WTC11 (cell line): ENCODE measurements around the gene FGF12.

Source experiments
- CTCF ChIP-seq: fragments of 200-600 bp; IDR thresholded peaks from 2 replicates; pipeline ENCODE4 v1.8.0; 2022; ENCODE audit warnings: antibody characterized with exemption
- HMGXB4 ChIP-seq: sonication (generic); formaldehyde crosslinking; IDR thresholded peaks from 2 replicates; pipeline ENCODE4 v1.8.1; 2023; ENCODE audit warnings: mild to moderate bottlenecking, moderate library complexity, missing genetic modification reagents
- JUN ChIP-seq: sonication (generic); formaldehyde crosslinking; IDR thresholded peaks from 2 replicates; pipeline ENCODE4 v1.8.0; 2023; ENCODE audit warnings: mild to moderate bottlenecking, missing genetic modification reagents
- NFYB ChIP-seq: sonication (generic); formaldehyde crosslinking; conservative IDR thresholded peaks from 2 replicates; pipeline ENCODE4 v1.8.0; 2022; ENCODE audit warnings: low read depth, missing genetic modification reagents
- ZBTB21 ChIP-seq: sonication (generic); formaldehyde crosslinking; IDR thresholded peaks from 2 replicates; pipeline ENCODE4 v1.8.1; 2023; ENCODE audit warnings: mild to moderate bottlenecking, missing genetic modification reagents, borderline replicate concordance
- ZNF281 ChIP-seq: sonication (generic); formaldehyde crosslinking; IDR thresholded peaks from 2 replicates; pipeline ENCODE4 v1.8.0; 2023; ENCODE audit warnings: mild to moderate bottlenecking, missing genetic modification reagents

- TF ChIP-seq CTCF (no peak), NFYB (CRISPR knock-in tag) (no peak), ZNF281 (no peak), JUN (CRISPR knock-in tag) (no peak), ZBTB21 (CRISPR knock-in tag) (no peak), HMGXB4 (no peak)
Observed at GRCh38 chr3:192675958-192676649, 51.2 kb downstream of the FGF12 start.
